Vagina (tissue), 2 donors: ENCODE measurements around the gene BMAL1. TPM values are rescaled to one million over a fixed set of nuclear protein-coding genes. Genes with fewer than 3 reads are reported as not detected.

Source experiments
- DNase-seq, 2 donors: peaks; one replicate each; pipeline ENCODE4 v3.0.0-alpha.2; 2017; ENCODE audit errors: extremely low spot score in 2 of 2
- H3K27ac ChIP-seq: fragments of 200-600 bp; sonication (generic); one replicate; pipeline ENCODE4 v1.5.1; 2019
- H3K27me3 ChIP-seq: fragments of 200-600 bp; sonication (generic); one replicate; pipeline ENCODE4 v1.5.1; 2019
- H3K36me3 ChIP-seq, 2 donors: fragments of 200-600 bp; sonication (generic); one replicate each; pipeline ENCODE4 v1.5.1; 2017 to 2019
- H3K4me1 ChIP-seq: fragments of 200-600 bp; sonication (generic); one replicate; pipeline ENCODE4 v1.5.1; 2019
- H3K4me3 ChIP-seq, 2 donors: fragments of 200-600 bp; sonication (generic); 1 replicate in 1 of 2; 2 replicates in 1 of 2; pipeline ENCODE4 v1.5.1; 2016 to 2019
- H3K9me3 ChIP-seq: fragments of 200-600 bp; sonication (generic); one replicate; pipeline ENCODE4 v1.5.1; 2019
- CTCF ChIP-seq, 3 experiments: fragments of 450-650 bp in 2 of 3; fragments of 200-600 bp in 1 of 3; sonication (generic) in 1 of 3; IDR thresholded peaks; one replicate each; pipeline ENCODE4 v1.5.1; 2017 to 2019; ENCODE audit warnings: antibody characterized with exemption in 3 of 3, mild to moderate bottlenecking in 2 of 3, moderate library complexity in 2 of 3
- POLR2A ChIP-seq, 2 donors: fragments of 450-650 bp; IDR thresholded peaks; one replicate each; pipeline ENCODE4 v1.6.1; 2017; ENCODE audit warnings: antibody characterized with exemption in 2 of 2, mild to moderate bottlenecking in 2 of 2, moderate library complexity in 2 of 2
- POLR2AphosphoS5 ChIP-seq, 2 donors: sonication (generic); formaldehyde crosslinking; IDR thresholded peaks; one replicate each; pipeline ENCODE4 v1.9.0; 2017; ENCODE audit warnings: antibody characterized with exemption in 2 of 2, mild to moderate bottlenecking in 2 of 2, low read depth in 1 of 2; ENCODE audit not compliant: insufficient read depth in 1 of 2
- intact Hi-C: fragments of 100-400 bp; cut with DNase I; formaldehyde crosslinking; loops from one replicate; pipeline ENCODE4 v1.15.1; 2023
- total RNA-seq: library from RNA; depleted of rRNA; stranded (reverse); fragments of >200 nt; gene quantifications from one replicate; pipeline ENCODE4 v1.2.3, GENCODE V29; 2016

The BMAL1 gene
- total RNA-seq, 1 donor from 2014 or later = 44.0 TPM

DNA sequence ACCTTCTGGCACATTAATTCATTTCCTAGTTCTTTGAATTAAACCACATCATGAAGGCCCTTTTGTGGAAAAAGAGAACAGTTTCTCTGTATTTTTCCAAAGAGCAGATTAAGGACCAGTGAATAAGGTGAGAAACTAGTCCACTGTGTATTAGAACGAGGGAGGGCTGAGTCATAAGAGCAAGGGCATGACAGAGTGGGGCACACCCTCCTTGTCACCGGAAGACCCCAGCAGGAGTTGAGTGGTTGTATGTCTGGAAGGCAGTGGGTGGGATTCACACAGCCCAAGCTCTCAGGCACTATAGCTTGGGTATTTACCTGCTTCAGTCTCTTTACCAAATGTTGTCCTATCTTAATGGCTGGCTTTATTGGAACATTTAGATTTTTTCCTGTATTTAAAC is 86.8 kb downstream of the BMAL1 start:
- intact Hi-C loops = no loop called here
- Histone ChIP-seq H3K4me3 (no peak overlapping the region), H3K27ac (no peak overlapping the region), H3K9me3 (no peaks in the 10 kb centered on the region), H3K4me1 (no peaks in the 10 kb centered on the region), H3K36me3 (peaks cover 4 to 71% of the 10 kb centered on the region in 2 donors), H3K27me3 (no peaks in the 10 kb centered on the region)
- no peak for DNase-seq
- TF ChIP-seq POLR2AphosphoS5 (IDR thresholded peaks at IDR 0.05; ENCODE audit: insufficient read depth in 1 of 2, low read depth in 1 of 2) = no peak
- no peak for TF ChIP-seq CTCF (IDR thresholded peaks at IDR 0.05)

DNA sequence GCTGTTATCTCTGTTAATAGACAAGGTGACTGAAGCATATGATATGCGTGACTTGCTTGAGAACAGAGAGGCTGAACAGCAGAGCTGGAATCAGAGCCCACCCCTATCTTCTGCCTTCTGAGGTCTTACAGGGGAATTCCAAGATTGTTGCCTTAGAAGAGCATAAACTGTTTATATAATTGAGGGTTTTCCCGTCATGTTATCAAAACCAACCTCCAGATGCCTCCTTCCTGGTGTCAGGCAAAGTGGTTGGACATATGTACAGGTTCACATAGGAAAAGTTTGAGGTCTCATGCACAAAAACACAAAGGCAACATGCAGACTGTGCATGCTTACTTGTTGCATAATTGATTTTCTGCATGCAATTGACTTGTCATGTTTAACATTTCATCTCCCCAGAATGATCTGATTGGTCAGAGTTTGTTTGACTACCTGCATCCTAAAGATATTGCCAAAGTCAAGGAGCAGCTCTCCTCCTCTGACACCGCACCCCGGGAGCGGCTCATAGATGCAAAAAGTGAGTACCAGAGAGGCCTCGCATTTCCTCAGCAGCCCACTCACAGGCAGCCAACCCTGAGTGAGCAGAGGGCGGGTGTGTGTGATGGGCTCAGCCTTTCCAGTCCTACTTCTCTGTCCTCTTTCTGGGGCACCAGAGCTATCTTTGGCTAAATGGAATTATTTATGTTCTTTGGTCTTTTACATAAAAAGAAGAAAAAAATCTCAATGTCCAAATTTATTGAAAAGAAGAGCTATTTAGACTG is 88.9 kb downstream of the BMAL1 start:
- H3K4me3 ChIP-seq = no peak overlapping the region
- no peak for DNase-seq
- H3K4me1 ChIP-seq = no peaks in the 10 kb centered on the region
- peaks cover 4 to 68% of the 10 kb centered on the region in 2 donors for H3K36me3 ChIP-seq
- no peaks in the 10 kb centered on the region for H3K9me3 ChIP-seq
- no peak overlapping the region for H3K27ac ChIP-seq
- TF ChIP-seq POLR2AphosphoS5 (IDR thresholded peaks at IDR 0.05; ENCODE audit: insufficient read depth in 1 of 2, low read depth in 1 of 2) (no peak), POLR2A (IDR thresholded peaks at IDR 0.05) (no peak), CTCF (IDR thresholded peaks at IDR 0.05) (no peak)
- intact Hi-C loops = no loop called here
- H3K27me3 ChIP-seq = no peaks in the 10 kb centered on the region

- Histone ChIP-seq H3K9me3 (no peaks in the 10 kb centered on the region), H3K27ac (no peak overlapping the region), H3K4me3 (no peak overlapping the region), H3K27me3 (no peaks in the 10 kb centered on the region), H3K4me1 (no peaks in the 10 kb centered on the region), H3K36me3 (peaks cover 4 to 69% of the 10 kb centered on the region in 2 donors)
- DNase-seq = no peak
- intact Hi-C loops = no loop called here
- TF ChIP-seq POLR2AphosphoS5 (IDR thresholded peaks at IDR 0.05; ENCODE audit: insufficient read depth in 1 of 2, low read depth in 1 of 2) (no peak), CTCF (IDR thresholded peaks at IDR 0.05) (no peak), POLR2A (IDR thresholded peaks at IDR 0.05) (no peak)
Measured at GRCh38 chr11:13367115-13367514, 89.5 kb downstream of the BMAL1 start.

- no peaks in the 10 kb centered on the region for H3K27me3 ChIP-seq
- H3K9me3 ChIP-seq = no peaks in the 10 kb centered on the region
- no peak overlapping the region for H3K27ac ChIP-seq
- no peak overlapping the region for H3K4me3 ChIP-seq
- H3K4me1 ChIP-seq = no peaks in the 10 kb centered on the region
- intact Hi-C loops = no loop called here
- H3K36me3 ChIP-seq = peaks cover 4 to 78% of the 10 kb centered on the region in 2 donors
- TF ChIP-seq CTCF (IDR thresholded peaks at IDR 0.05) = no peak
- TF ChIP-seq POLR2A (IDR thresholded peaks at IDR 0.05) = no peak
- TF ChIP-seq POLR2AphosphoS5 (IDR thresholded peaks at IDR 0.05; ENCODE audit: insufficient read depth in 1 of 2, low read depth in 1 of 2) = no peak
- DNase-seq = no peak
Measured at GRCh38 chr11:13368041-13368446, 90.5 kb downstream of the BMAL1 start.

DNA sequence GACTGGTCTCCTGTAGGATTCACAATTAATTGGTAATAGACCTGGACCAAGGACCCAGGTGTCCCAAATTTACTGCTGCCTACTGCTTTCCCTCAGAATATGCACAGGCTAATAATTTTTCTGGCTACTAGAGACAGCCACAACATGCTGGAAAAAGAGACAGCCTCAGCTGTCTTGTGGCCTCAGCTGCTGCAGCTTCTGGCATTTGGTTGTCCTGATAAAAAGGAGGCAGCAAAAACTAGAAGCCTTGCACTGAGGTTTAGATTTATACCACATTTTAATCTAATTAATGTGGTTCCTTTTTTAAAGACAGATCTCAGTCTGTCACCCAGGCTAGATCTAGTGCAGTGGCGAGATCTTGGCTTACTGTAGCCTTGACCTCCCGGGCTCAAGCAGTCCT is 95.6 kb downstream of the BMAL1 start:
- Histone ChIP-seq H3K36me3 (peaks cover 0 to 89% of the 10 kb centered on the region in 2 donors), H3K9me3 (no peaks in the 10 kb centered on the region), H3K4me3 (no peak overlapping the region), H3K4me1 (no peaks in the 10 kb centered on the region), H3K27me3 (no peaks in the 10 kb centered on the region), H3K27ac (no peak overlapping the region)
- TF ChIP-seq CTCF (IDR thresholded peaks at IDR 0.05) (no peak), POLR2A (IDR thresholded peaks at IDR 0.05) (no peak), POLR2AphosphoS5 (IDR thresholded peaks at IDR 0.05; ENCODE audit: insufficient read depth in 1 of 2, low read depth in 1 of 2) (no peak)
- intact Hi-C loops = no loop called here
- DNase-seq = no peak
